Lower lobe of right lung (tissue), 2 donors: ENCODE results near the gene MAD1L1. TPM values are rescaled to one million over a fixed set of nuclear protein-coding genes. Genes with fewer than 3 reads are reported as not detected.

Source experiments
- ATAC-seq, 2 donors: fragments of 200-7000 bp; cut with Tn5 transposase; one replicate each; pipeline ENCODE4 v1.9.1; 2020 to 2022; ENCODE audit warnings: mild to moderate bottlenecking in 2 of 2, moderate library complexity in 2 of 2
- DNase-seq: peaks from one replicate; pipeline ENCODE4 v3.0.0-alpha.2; 2020
- H3K27ac ChIP-seq: fragments of 200-600 bp; one replicate; pipeline ENCODE4 v1.8.0; 2022
- H3K27me3 ChIP-seq: fragments of 200-600 bp; one replicate; pipeline ENCODE4 v1.8.0; 2022; ENCODE audit warnings: low read depth
- H3K36me3 ChIP-seq: fragments of 200-600 bp; one replicate; pipeline ENCODE4 v1.8.0; 2022; ENCODE audit warnings: mild to moderate bottlenecking
- H3K4me1 ChIP-seq: fragments of 200-600 bp; one replicate; pipeline ENCODE4 v1.8.0; 2022
- H3K4me3 ChIP-seq: fragments of 200-600 bp; one replicate; pipeline ENCODE4 v1.8.0; 2022; ENCODE audit warnings: mild to moderate bottlenecking
- H3K9me3 ChIP-seq: fragments of 200-600 bp; one replicate; pipeline ENCODE4 v1.8.0; 2022
- intact Hi-C: fragments of 100-400 bp; cut with DNase I; formaldehyde crosslinking; loops from one replicate; pipeline ENCODE4 v1.11.0; 2022
- total RNA-seq: library from RNA; stranded (reverse); fragmentation: NEBNext Ultra II Directional; extraction: Animal tissue kit (Norgen Biotek cat#: 25700); gene quantifications from one replicate; pipeline ENCODE4 v1.2.1, GENCODE V29; 2021
- TF ChIP-seq, protein P1 (sequence below): fragments of 200-600 bp; IDR thresholded peaks from one replicate; pipeline ENCODE4 v1.8.0; 2022; ENCODE audit warnings: antibody characterized with exemption, mild to moderate bottlenecking
- donor health status: DM: no; HTN: yes; CAD: no; lungs with severe emphysema.

Gene MAD1L1
- total RNA-seq, 1 donor from 2014 or later = 44.5 TPM

DNA sequence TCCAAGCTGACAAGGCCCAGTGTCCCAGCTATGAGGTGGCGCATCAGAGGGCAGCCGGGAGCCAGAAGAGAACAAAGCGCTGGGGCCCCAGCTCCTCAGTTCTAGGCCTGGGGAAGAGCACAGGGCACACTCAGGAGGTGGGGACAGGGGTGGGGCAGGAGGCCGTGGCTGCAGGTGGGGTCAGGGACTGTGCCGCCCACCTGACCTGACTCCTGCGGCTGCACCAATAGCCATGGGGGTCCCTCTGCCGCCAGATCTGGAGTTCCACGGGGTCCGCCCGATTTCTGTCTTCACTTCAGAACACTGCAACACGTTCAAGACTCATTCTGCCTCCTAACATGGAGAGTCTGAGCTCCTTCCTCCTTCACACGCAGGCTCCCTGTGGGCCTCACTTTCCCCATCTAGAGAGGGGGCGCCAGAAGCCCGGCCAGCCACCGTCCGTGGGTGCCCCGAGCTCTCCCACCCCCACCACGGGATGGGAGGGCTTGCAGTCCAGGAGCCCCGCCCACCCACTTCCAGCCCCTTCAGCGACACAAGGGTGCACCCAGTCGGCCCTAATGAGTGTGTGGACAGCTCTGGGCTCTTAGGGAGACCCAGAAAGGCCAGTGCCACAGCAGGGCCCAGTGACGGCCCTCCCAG is 278.3 kb downstream of the MAD1L1 start:
- no peak overlapping the region for H3K27ac ChIP-seq
- no peaks in the 10 kb centered on the region for H3K27me3 ChIP-seq
- H3K9me3 ChIP-seq = no peaks in the 10 kb centered on the region
- ATAC-seq = no peak
- DNase-seq = peak; percentile 23
- H3K4me3 ChIP-seq = no peak overlapping the region
- peaks cover 12% of the 10 kb centered on the region for H3K36me3 ChIP-seq
- intact Hi-C loops = no loop called here
- TF ChIP-seq, protein P1, sequence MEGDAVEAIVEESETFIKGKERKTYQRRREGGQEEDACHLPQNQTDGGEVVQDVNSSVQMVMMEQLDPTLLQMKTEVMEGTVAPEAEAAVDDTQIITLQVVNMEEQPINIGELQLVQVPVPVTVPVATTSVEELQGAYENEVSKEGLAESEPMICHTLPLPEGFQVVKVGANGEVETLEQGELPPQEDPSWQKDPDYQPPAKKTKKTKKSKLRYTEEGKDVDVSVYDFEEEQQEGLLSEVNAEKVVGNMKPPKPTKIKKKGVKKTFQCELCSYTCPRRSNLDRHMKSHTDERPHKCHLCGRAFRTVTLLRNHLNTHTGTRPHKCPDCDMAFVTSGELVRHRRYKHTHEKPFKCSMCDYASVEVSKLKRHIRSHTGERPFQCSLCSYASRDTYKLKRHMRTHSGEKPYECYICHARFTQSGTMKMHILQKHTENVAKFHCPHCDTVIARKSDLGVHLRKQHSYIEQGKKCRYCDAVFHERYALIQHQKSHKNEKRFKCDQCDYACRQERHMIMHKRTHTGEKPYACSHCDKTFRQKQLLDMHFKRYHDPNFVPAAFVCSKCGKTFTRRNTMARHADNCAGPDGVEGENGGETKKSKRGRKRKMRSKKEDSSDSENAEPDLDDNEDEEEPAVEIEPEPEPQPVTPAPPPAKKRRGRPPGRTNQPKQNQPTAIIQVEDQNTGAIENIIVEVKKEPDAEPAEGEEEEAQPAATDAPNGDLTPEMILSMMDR = no peak
- peaks cover 16% of the 10 kb centered on the region for H3K4me1 ChIP-seq

DNA sequence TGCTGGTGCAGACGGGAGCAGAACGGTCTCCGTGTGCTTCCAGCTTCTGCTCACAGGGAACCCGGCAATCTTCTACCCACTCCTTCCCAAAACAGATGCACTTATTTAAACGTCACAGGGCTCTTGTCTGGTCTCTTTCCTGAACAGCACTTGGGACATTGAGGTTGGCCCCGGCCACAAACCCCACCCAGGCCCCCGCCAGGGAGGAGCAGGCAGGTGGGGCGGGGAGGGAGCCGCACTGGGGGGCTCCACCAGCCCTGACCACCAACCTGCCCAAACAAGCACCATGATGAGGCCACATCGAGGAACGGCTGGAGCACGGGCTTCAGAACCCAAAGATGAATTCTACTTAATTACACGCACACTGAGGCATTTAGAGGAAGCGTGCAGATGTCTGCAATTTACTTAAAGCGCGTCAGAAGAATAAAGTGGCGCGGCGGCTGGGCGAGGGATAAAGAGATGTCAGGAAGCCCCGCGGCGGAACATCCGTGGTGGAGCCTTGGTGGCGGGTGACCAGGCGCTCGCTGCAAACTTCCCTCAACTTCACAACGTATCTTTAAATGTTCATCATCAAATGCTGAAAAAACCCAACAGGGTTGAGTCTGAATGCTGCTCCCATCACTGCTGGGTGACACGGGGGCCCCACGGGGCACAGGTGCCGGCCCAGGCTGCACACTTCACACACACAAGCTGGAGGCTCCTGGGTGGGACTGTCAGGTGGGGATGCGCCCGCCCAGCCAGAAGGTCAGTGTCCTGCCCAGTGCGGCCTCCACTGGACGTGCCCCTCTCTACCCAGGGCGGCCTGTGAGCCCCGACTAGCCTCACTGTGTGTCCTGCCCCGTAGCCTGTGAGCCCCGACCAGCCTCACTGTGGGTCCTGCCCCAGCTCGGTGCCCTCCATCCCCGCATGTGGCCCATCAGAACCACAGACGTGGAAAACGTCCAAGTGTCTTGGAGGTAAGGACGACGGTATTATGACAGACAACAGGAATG is 279.2 kb downstream of the MAD1L1 start:
- Histone ChIP-seq H3K4me1 (peaks cover 16% of the 10 kb centered on the region), H3K27ac (no peak overlapping the region), H3K27me3 (no peaks in the 10 kb centered on the region), H3K4me3 (no peak overlapping the region), H3K9me3 (no peaks in the 10 kb centered on the region), H3K36me3 (peaks cover 12% of the 10 kb centered on the region)
- peak; percentile 42 for DNase-seq
- no peak for ATAC-seq
- TF ChIP-seq, protein P1 = no peak
- intact Hi-C loops = no loop called here

DNA sequence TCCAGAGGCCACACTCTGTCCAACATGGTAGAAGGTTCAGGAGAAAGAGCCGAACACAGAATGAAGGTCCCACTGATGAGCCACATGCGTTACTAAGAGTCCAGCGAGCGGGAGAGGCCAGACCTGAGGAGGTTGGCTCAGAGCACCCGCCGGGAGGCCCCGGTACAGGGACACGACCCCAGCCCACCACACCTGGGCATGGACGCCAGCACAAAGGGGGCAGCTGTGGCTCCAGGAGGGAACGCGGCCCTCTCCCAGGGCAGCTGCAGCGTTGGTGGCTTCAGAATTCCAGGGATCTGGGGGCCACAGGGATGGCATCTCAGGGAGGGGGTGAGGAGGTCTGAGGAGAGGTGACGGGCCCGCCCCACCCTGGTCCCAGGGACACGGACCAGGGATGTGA is 280.0 kb downstream of the MAD1L1 start:
- Histone ChIP-seq H3K27ac (no peak overlapping the region), H3K27me3 (no peaks in the 10 kb centered on the region), H3K9me3 (no peaks in the 10 kb centered on the region), H3K36me3 (peaks cover 12% of the 10 kb centered on the region), H3K4me1 (peaks cover 16% of the 10 kb centered on the region), H3K4me3 (no peak overlapping the region)
- intact Hi-C loops = no loop called here
- ATAC-seq = no peak
- peak; percentile 37 for DNase-seq
- TF ChIP-seq, protein P1 = no peak

DNA sequence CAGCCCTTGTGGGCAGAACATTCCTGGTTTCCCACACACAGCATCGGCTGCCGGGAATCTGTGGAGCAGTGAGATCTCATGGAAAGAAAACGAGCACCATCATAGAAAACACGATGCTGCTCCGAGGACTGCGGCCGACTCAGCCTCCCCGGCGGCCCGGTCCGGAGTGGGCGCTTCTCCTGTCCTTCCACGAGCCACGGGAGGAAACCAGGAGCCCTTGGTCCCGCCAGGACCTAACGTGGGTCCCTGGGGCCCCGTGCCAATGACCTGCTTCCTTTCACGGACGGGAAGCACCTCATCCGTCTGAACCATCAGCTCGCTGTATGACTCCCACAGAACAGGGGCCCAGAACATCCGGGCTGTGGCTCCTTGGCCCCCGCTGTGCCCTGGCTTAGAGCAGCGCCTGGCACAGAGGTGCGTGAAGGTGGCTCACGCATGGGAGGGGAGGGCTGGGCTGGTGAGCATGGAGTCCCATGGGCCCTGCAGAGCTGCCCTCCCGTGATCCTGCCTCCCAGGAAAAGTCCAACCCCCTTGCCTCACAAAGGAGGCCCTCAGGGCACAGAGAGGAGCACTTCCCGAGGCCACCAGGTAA is 280.5 kb downstream of the MAD1L1 start:
- Histone ChIP-seq H3K27me3 (no peaks in the 10 kb centered on the region), H3K9me3 (no peaks in the 10 kb centered on the region), H3K36me3 (peaks cover 10% of the 10 kb centered on the region), H3K4me1 (peaks cover 16% of the 10 kb centered on the region), H3K27ac (no peak overlapping the region), H3K4me3 (no peak overlapping the region)
- ATAC-seq (no peak), DNase-seq (peak; percentile 41)
- intact Hi-C loops = no loop called here
- TF ChIP-seq, protein P1 = no peak

DNA sequence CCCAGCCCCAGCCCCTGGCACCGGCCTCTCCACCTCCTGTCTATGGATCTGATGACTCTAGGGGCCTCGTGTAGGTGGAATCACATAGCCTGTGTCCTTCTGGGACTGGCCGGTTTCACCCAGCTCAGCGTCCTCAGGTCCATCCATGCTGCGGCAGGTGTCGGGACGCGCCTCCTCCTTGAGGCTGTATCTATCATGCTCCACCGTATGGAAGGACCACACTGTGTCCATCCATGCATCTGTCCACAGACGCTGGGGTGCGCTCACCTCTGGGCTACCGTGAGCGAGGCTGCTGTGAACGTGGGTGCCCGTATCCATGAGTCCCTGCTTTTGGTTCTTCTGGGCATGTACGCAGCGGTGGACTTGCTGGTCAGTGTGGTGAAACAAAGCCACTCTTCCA is 281.1 kb downstream of the MAD1L1 start:
- H3K4me1 ChIP-seq = peaks cover 16% of the 10 kb centered on the region
- TF ChIP-seq, protein P1 = no peak
- no peak overlapping the region for H3K27ac ChIP-seq
- ATAC-seq (no peak), DNase-seq (peak; percentile 35)
- H3K36me3 ChIP-seq = peaks cover 3% of the 10 kb centered on the region
- H3K4me3 ChIP-seq = no peak overlapping the region
- H3K27me3 ChIP-seq = no peaks in the 10 kb centered on the region
- no peaks in the 10 kb centered on the region for H3K9me3 ChIP-seq
- intact Hi-C loops = no loop called here
